Activated T-helper 17 cell treated with anti-CD3 and anti-CD28 coated beads, Interleukin-2, amount 50 U/mL, for 72 hours (primary cell): ENCODE measurements around the gene CPSF3. TPM values are rescaled to one million over a fixed set of nuclear protein-coding genes. Genes with fewer than 3 reads are reported as not detected.
A peak's percentile ranks its signal among the peaks of the same experiment; 100 is the strongest.

Experiments used
- ATAC-seq: fragments of 150-1000 bp; cut with Tn5 transposase; replicated peaks from 2 replicates; pipeline ENCODE4 v1.10.0; 2021; ENCODE audit warnings: mild to moderate bottlenecking, moderate library complexity
- H3K27ac Mint-ChIP-seq: one replicate; pipeline ENCODE4 v1.8.0; 2022; ENCODE audit warnings: mixed read lengths
- H3K27me3 Mint-ChIP-seq: one replicate; pipeline ENCODE4 v1.8.0; 2022; ENCODE audit warnings: mixed read lengths
- H3K36me3 Mint-ChIP-seq: one replicate; pipeline ENCODE4 v1.8.0; 2022; ENCODE audit warnings: low read depth, mild to moderate bottlenecking, mixed read lengths
- H3K4me1 Mint-ChIP-seq: one replicate; pipeline ENCODE4 v1.8.0; 2022; ENCODE audit warnings: mixed read lengths
- H3K4me3 Mint-ChIP-seq: one replicate; pipeline ENCODE4 v1.8.0; 2022; ENCODE audit warnings: mild to moderate bottlenecking, mixed read lengths
- H3K9me3 Mint-ChIP-seq: one replicate; pipeline ENCODE4 v1.8.0; 2022; ENCODE audit warnings: mixed read lengths
- total RNA-seq, 2 donors: library from RNA; stranded (reverse); gene quantifications; one replicate each; pipeline ENCODE4 v1.2.3, GENCODE V29; 2022

Gene CPSF3
- total RNA-seq, 2 donors from 2014 or later = 34.5 to 53.8 TPM

- H3K27ac Mint-ChIP-seq = no peak overlapping the region
- H3K36me3 Mint-ChIP-seq = peaks cover 42% of the 10 kb centered on the region
- ATAC-seq = no peak
- H3K27me3 Mint-ChIP-seq = no peaks in the 10 kb centered on the region
- peaks cover under 1% of the 10 kb centered on the region for H3K4me1 Mint-ChIP-seq
- H3K9me3 Mint-ChIP-seq = no peaks in the 10 kb centered on the region
- no peak overlapping the region for H3K4me3 Mint-ChIP-seq
Observed at GRCh38 chr2:9405636-9406035, 17.8 kb upstream of the CPSF3 start.

DNA sequence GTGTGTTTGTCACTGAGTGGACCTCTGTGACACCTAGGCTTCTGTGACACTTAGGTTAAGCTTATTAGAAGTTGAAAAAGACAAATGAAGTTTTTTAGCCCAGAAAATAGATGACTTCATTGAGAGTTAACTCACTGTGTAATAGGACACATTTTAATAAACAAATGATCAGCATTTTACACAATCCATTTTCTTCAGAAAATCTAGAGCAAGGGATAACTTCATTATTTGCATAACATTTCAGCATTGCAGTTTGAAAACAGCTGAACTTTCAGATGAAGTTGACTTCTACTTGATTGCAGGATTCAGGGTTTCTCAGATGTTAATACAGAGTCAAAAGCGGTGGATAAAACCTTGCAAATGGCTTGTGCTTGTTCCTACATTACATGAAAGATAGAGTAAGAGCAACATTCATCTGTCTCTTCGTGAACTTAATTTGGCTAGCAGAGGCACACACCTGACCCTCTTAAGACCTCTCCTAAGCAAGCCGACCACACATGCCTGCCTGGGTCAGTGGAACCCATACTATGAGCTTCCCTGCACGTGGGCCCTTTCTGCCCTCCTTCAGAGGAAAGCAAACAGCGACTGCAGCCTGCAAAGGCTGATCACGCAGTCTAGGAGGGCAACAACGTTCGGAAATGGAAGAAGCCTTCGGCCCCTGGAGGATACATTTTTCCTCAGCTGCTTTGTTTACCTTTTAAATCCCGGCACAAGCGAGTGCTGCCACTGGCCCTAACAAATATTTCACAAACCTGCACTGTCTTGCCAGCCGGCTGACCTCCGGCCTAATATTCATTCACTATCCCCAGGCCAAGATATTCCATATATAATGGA lies 16.7 kb upstream of the CPSF3 start:
- Mint-ChIP-seq H3K9me3 (no peaks in the 10 kb centered on the region), H3K27me3 (no peaks in the 10 kb centered on the region), H3K4me3 (no peak overlapping the region), H3K36me3 (peaks cover 53% of the 10 kb centered on the region), H3K27ac (no peak overlapping the region), H3K4me1 (no peaks in the 10 kb centered on the region)
- no peak for ATAC-seq

DNA sequence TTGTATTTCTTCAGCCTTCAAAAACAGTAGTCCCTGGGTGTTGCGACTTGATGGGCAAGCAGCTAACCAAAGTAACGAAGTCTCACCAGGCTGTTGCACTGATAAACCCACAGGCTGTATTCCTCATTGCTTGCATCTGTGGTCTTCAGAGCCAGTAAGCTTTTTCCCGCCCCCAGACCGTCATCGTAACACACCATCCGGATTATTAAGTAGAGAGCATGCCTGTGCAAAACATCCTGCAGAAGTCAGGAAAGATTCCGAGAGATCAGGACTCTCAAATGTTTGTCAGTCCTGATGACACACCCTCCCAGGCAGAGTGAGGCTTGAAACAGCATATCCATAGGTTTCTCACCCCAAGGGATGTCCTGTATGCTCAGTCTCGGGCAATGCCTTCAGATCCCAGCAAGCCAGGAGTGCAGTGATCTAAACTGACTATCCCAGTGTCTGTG lies 16.1 kb upstream of the CPSF3 start:
- no peak overlapping the region for H3K27ac Mint-ChIP-seq
- no peaks in the 10 kb centered on the region for H3K4me1 Mint-ChIP-seq
- no peaks in the 10 kb centered on the region for H3K27me3 Mint-ChIP-seq
- H3K9me3 Mint-ChIP-seq = no peaks in the 10 kb centered on the region
- H3K4me3 Mint-ChIP-seq = no peak overlapping the region
- H3K36me3 Mint-ChIP-seq = peaks cover 59% of the 10 kb centered on the region
- no peak for ATAC-seq

DNA sequence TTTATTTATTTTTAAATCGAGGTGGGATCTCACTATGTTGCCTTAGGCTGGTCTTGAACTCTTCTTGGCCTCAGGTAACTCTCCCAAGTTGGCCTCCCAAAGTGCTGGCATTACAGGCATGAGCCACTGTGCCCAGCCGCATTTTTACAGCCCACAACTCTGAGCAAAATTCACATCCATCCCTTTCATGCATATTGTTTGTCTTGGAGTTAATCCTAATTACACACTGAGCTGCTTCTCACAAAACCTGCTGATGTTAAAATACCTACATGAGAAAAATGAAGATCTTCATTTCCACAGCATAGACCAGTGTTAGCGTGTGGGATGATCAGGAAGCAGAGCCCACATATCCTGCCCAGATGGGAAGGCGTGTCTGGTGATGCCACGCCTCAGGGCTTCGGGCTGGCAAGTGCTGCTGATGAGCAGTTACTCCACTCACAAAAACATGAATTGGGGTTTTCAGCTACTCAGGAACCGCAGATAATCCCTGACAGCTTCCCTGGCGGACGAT lies 14.8 kb upstream of the CPSF3 start:
- ATAC-seq = no peak
- Mint-ChIP-seq H3K36me3 (peaks cover 73% of the 10 kb centered on the region), H3K4me3 (no peak overlapping the region), H3K27ac (no peak overlapping the region), H3K27me3 (no peaks in the 10 kb centered on the region), H3K9me3 (no peaks in the 10 kb centered on the region), H3K4me1 (peaks cover under 1% of the 10 kb centered on the region)

DNA sequence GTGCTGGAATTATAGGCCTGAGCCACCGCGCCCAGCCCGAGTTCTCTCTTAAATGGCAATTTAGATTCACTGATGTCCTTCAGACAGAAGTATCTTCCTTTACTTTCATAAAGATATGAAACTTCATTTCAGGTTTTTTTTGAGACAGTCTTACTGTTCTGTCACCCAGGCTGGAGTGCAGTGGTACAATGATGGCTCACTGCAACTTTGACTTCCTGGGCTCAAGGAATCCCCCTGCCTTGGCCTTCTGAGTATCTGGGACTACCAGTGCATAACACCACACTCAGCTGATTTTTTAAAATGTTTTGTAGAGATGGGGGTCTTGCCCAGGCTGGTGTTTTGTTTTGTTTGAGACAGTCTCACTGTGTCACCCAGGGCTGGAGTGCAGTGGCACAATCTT lies 13.3 kb upstream of the CPSF3 start:
- H3K27ac Mint-ChIP-seq = no peak overlapping the region
- ATAC-seq = no peak
- no peaks in the 10 kb centered on the region for H3K9me3 Mint-ChIP-seq
- peaks cover 86% of the 10 kb centered on the region for H3K36me3 Mint-ChIP-seq
- H3K4me1 Mint-ChIP-seq = peaks cover 4% of the 10 kb centered on the region
- no peaks in the 10 kb centered on the region for H3K27me3 Mint-ChIP-seq
- H3K4me3 Mint-ChIP-seq = no peak overlapping the region

DNA sequence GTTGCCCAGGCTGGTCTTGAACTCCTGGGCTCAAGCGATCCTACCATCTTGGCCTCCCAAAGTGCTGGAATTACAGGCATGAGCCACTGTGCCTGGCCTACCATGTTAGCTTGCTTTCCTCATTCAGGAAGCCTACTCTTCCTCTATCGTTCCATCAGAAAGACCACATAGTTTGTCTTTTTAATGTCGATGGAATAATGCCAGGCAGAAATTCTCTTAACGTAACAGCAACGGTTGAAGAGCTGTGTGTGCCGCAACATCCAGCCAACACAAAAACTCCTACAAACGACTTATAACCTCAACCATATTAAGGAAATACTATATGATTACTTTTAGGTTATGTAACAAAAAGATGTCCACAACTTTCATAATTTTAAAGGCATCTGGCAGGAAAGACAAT lies 10.7 kb upstream of the CPSF3 start:
- Mint-ChIP-seq H3K4me1 (peaks cover 16% of the 10 kb centered on the region), H3K27ac (no peak overlapping the region), H3K36me3 (peaks cover 99% of the 10 kb centered on the region), H3K27me3 (no peaks in the 10 kb centered on the region), H3K4me3 (no peak overlapping the region), H3K9me3 (no peaks in the 10 kb centered on the region)
- no peak for ATAC-seq

DNA sequence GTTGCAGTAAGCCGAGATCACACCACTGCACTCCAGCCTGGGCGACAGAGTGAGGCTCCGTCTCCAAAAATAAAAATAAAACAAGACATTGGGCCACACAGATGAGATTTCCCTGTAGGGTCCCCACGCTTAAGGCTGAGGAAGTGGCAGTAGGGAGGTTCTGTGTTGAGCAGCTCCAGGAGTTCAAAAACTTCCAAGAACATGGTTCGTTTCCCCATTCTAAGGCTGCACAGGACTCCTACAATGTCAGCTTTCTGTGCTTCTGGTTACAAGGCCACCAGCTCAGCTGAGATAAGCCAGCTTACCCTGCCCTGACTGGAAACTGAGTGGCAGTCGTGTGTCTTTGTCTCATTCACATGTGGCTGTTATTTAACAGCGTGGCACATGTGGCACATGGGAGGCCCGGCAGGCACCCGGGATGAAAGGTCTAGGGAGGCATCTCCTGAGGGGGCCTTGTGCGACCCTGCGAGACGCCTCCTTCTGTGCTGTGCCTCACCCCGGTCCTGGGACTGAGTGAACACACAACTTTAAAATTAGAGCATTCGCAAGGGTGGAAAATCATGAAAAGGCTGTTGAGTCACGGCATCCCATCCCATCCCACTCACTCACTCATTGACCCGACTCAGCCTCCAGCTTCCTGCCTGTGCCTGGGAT lies 7.8 kb upstream of the CPSF3 start:
- peak; percentile 19 for ATAC-seq
- no peaks in the 10 kb centered on the region for H3K27me3 Mint-ChIP-seq
- H3K4me3 Mint-ChIP-seq = peak overlapping the region; percentile 0
- no peaks in the 10 kb centered on the region for H3K9me3 Mint-ChIP-seq
- H3K4me1 Mint-ChIP-seq = peaks cover 37% of the 10 kb centered on the region
- H3K36me3 Mint-ChIP-seq = peaks cover 97% of the 10 kb centered on the region
- peak overlapping the region; percentile 0 for H3K27ac Mint-ChIP-seq

DNA sequence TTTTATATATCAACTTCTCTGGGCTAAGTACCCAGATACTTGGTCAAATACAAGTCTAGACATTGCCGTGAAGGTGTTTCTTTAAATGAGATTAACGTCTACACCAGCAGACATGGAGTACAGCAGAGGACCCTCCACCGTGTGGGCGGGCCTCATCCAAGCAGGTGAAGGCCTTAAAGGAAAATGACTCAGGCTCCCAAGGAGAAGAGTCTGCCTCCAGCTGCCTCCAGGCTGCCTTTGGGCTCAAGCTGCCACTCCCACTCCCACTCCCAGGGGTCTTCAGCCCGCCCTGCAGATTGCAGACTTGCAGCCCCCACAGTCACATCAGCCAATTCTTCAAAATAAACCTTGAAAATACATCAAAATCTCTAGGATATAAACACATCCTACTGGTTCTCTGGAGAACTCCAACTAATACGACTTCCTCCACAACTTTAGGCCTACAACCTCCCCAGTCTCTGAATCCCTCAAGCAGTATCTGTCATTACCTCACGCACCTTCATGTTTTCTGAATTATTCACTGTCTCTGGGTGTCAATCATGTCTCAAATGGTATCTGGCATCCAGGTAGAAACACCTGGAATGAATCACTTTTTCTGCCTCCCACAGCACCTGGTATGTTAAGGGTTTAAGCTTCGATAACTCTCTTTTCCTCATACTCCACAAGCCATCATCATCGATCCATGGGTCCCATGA lies 7.0 kb upstream of the CPSF3 start:
- no peaks in the 10 kb centered on the region for H3K27me3 Mint-ChIP-seq
- no peaks in the 10 kb centered on the region for H3K9me3 Mint-ChIP-seq
- peaks cover 94% of the 10 kb centered on the region for H3K36me3 Mint-ChIP-seq
- H3K4me3 Mint-ChIP-seq = peak overlapping the region; percentile 0
- peaks cover 38% of the 10 kb centered on the region for H3K4me1 Mint-ChIP-seq
- peak overlapping the region; percentile 0 for H3K27ac Mint-ChIP-seq
- no peak for ATAC-seq

DNA sequence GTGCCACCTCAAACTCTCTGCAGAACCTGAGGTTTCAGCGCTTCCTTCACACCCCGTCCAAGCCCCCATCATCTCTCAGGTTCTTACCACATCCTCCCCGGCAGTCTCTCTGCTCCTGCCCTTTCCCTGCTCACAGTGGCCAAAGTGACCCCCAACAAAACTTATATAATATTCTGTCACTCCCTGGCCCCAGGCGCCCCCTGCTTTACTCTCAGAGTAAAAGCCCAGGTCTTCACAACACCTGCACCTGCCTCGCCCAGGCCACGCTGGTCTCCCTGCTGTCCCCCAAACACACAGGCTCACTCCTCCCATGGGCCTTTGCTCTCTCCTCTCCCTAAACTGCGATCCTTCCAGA lies 6.5 kb upstream of the CPSF3 start:
- Mint-ChIP-seq H3K27ac (peak overlapping the region; percentile 0), H3K36me3 (peaks cover 94% of the 10 kb centered on the region), H3K4me1 (peaks cover 42% of the 10 kb centered on the region), H3K4me3 (no peak overlapping the region), H3K9me3 (no peaks in the 10 kb centered on the region), H3K27me3 (no peaks in the 10 kb centered on the region)
- no peak for ATAC-seq

- no peak for ATAC-seq
- Mint-ChIP-seq H3K36me3 (peaks cover 94% of the 10 kb centered on the region), H3K27me3 (no peaks in the 10 kb centered on the region), H3K4me3 (no peak overlapping the region), H3K27ac (peak overlapping the region; percentile 0), H3K4me1 (peaks cover 48% of the 10 kb centered on the region), H3K9me3 (no peaks in the 10 kb centered on the region)
Observed at GRCh38 chr2:9417725-9418124, 5.7 kb upstream of the CPSF3 start.

GRCh38 chr2:9418746-9419145 lies 4.7 kb upstream of the CPSF3 start:
- no peak for ATAC-seq
- Mint-ChIP-seq H3K36me3 (peaks cover 90% of the 10 kb centered on the region), H3K27ac (peak overlapping the region; percentile 43), H3K4me3 (peak overlapping the region; percentile 37), H3K4me1 (peaks cover 48% of the 10 kb centered on the region), H3K9me3 (no peaks in the 10 kb centered on the region), H3K27me3 (no peaks in the 10 kb centered on the region)

- H3K9me3 Mint-ChIP-seq = no peaks in the 10 kb centered on the region
- ATAC-seq = no peak
- no peaks in the 10 kb centered on the region for H3K27me3 Mint-ChIP-seq
- peaks cover 87% of the 10 kb centered on the region for H3K36me3 Mint-ChIP-seq
- peak overlapping the region; percentile 43 for H3K27ac Mint-ChIP-seq
- H3K4me1 Mint-ChIP-seq = peaks cover 44% of the 10 kb centered on the region
- H3K4me3 Mint-ChIP-seq = peak overlapping the region; percentile 37
Observed at GRCh38 chr2:9419541-9419940, 3.9 kb upstream of the CPSF3 start.

DNA sequence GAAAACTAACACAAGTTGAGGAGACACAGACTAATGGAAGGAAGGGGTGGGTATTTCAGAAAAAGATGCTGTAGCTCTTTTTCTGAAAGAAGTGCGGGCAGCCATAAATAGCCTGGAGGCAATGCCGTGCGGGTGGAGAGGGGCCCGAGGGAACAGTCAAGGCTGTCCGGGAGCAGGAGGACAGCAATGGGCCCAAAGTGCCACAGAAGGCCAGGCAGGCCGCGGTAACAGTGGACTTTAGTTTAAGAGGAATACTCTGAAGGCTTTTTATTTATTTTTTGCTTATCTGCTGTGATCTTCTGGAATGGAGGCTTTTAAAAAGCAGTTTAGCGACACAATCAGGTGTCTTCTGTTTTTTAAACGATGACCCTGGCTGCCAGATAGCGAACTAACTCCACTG lies 3.0 kb upstream of the CPSF3 start:
- no peaks in the 10 kb centered on the region for H3K9me3 Mint-ChIP-seq
- H3K27ac Mint-ChIP-seq = peak overlapping the region; percentile 43
- peaks cover 78% of the 10 kb centered on the region for H3K36me3 Mint-ChIP-seq
- no peaks in the 10 kb centered on the region for H3K27me3 Mint-ChIP-seq
- ATAC-seq = no peak
- peaks cover 44% of the 10 kb centered on the region for H3K4me1 Mint-ChIP-seq
- peak overlapping the region; percentile 37 for H3K4me3 Mint-ChIP-seq

- peaks cover 58% of the 10 kb centered on the region for H3K36me3 Mint-ChIP-seq
- H3K4me3 Mint-ChIP-seq = no peak overlapping the region
- no peaks in the 10 kb centered on the region for H3K27me3 Mint-ChIP-seq
- no peak overlapping the region for H3K27ac Mint-ChIP-seq
- peaks cover 35% of the 10 kb centered on the region for H3K4me1 Mint-ChIP-seq
- H3K9me3 Mint-ChIP-seq = no peaks in the 10 kb centered on the region
- ATAC-seq = peak; percentile 49
Observed at GRCh38 chr2:9422321-9423099, 944 bp upstream of the CPSF3 start.
